HFFc6 (cell line): ENCODE measurements around the gene TUSC2. TPM values are rescaled to one million over a fixed set of nuclear protein-coding genes. Genes with fewer than 3 reads are reported as not detected.

Experiments
- DNase-seq: peaks from one replicate; pipeline ENCODE4 v3.0.0-alpha.2; 2018
- H3K27ac Mint-ChIP-seq: 2 replicates; pipeline ENCODE4 v1.8.0; 2020; ENCODE audit warnings: mild to moderate bottlenecking, mixed read lengths
- H3K27me3 Mint-ChIP-seq: 2 replicates; pipeline ENCODE4 v1.8.0; 2021; ENCODE audit warnings: mild to moderate bottlenecking, moderate library complexity, mixed read lengths; ENCODE audit not compliant: insufficient read depth
- H3K36me3 Mint-ChIP-seq: 2 replicates; pipeline ENCODE4 v1.8.0; 2021; ENCODE audit warnings: low read depth, mixed read lengths
- H3K4me1 Mint-ChIP-seq: 2 replicates; pipeline ENCODE4 v1.8.0; 2020; ENCODE audit warnings: low read depth, mixed read lengths
- H3K4me3 Mint-ChIP-seq: 2 replicates; pipeline ENCODE4 v1.8.0; 2020; ENCODE audit warnings: mild to moderate bottlenecking, moderate library complexity, mixed read lengths
- H3K9me3 Mint-ChIP-seq: 2 replicates; pipeline ENCODE4 v1.8.0; 2020; ENCODE audit warnings: mild to moderate bottlenecking, mixed read lengths
- total RNA-seq, 6 experiments: library from RNA; stranded (reverse); fragmentation: NEBNext Ultra II Directional; extraction: Animal tissue kit (Norgen Biotek cat#: 25700); gene quantifications; 2 replicates in 1 of 6; 3 replicates in 5 of 6; pipeline ENCODE4 v1.2.3, GENCODE V29; 2021
- TF ChIP-seq, protein P1 (sequence below): fragments of 200-600 bp; sonication (generic); IDR thresholded peaks from 2 replicates; pipeline ENCODE4 v1.5.0; 2021; ENCODE audit warnings: antibody characterized with exemption, mild to moderate bottlenecking

Gene TUSC2
- total RNA-seq, 6 experiments from 2014 or later = 23.9 to 34.2 (median 26.8) TPM

DNA sequence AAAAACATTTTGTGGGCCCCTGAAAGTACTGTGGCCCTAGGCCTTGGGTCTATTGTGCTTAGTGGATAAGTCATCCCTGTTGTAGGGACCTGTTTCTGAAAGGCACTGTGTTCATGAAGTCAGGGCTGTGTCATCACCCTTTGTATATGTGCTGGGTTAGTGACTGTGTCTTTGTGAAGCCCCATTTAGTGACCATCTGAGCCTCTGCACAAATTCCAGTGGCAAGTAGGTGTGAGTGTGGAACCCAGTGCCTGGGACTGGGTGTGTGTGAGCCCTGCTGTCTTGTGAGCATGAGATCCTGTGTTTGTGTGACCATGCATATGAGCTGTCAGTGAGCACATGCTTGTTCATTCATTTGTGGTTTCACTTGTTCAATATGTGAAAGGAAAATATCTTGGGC is 23.4 kb downstream of the TUSC2 start:
- H3K4me3 Mint-ChIP-seq = no peak overlapping the region
- H3K9me3 Mint-ChIP-seq = peaks cover 5% of the 10 kb centered on the region; the same call in 1 of the 2 replicates
- DNase-seq = no peak
- TF ChIP-seq, protein P1, sequence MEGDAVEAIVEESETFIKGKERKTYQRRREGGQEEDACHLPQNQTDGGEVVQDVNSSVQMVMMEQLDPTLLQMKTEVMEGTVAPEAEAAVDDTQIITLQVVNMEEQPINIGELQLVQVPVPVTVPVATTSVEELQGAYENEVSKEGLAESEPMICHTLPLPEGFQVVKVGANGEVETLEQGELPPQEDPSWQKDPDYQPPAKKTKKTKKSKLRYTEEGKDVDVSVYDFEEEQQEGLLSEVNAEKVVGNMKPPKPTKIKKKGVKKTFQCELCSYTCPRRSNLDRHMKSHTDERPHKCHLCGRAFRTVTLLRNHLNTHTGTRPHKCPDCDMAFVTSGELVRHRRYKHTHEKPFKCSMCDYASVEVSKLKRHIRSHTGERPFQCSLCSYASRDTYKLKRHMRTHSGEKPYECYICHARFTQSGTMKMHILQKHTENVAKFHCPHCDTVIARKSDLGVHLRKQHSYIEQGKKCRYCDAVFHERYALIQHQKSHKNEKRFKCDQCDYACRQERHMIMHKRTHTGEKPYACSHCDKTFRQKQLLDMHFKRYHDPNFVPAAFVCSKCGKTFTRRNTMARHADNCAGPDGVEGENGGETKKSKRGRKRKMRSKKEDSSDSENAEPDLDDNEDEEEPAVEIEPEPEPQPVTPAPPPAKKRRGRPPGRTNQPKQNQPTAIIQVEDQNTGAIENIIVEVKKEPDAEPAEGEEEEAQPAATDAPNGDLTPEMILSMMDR = no peak
- no peaks in the 10 kb centered on the region for H3K36me3 Mint-ChIP-seq
- no peak overlapping the region for H3K27ac Mint-ChIP-seq
- H3K4me1 Mint-ChIP-seq = peaks cover 16% of the 10 kb centered on the region
- H3K27me3 Mint-ChIP-seq = no peaks in the 10 kb centered on the region

DNA sequence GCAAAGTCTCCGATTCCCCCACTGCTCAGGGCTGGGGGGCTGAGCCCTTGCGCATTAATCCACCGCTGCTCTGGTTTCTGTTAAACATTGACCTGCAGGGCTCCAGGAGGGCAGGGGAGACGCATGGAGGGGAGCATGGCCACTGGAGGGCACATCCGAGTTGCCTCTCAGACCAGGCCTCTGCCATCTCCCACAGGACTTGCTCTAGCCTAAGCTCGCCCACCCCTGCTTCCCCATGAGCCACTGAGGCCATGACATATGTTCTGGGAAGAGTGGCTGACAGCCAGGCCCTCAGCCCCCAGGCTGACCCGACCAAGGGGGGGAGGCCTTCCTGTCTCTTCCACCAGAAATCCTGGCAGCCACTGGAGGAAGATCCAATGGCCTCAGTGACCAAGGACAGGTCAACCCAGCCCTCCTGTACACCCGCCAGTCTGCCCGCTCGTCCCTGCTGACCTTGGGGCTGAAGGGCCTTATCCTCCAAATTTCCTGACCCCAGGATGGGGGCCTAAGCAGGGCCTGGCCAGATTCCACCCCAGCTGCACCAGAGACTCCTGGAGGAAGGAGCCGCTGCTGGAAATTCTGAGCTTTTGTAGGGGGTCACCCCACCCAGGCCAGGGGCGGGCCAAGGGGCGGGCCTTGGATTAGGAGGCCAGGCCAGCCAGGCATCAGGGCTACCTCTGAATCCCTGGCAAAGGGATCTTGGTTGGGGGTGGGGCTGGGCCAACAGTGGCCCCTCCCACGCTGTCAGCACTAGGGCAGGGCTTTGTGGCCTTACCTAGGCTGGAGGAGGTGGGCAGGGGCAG is 24.8 kb downstream of the TUSC2 start, which contains the start of gene HYAL1:
Gene HYAL1 (minus strand): TSS at position 562 of the 803 bp plus-strand sequence. CDS start 618 bp downstream, outside the sequence.
- TF ChIP-seq, protein P1 = peak; percentile 33; the same call in 1 of the 2 replicates
- H3K27ac Mint-ChIP-seq = no peak within 1 kb of the TSS

DNA sequence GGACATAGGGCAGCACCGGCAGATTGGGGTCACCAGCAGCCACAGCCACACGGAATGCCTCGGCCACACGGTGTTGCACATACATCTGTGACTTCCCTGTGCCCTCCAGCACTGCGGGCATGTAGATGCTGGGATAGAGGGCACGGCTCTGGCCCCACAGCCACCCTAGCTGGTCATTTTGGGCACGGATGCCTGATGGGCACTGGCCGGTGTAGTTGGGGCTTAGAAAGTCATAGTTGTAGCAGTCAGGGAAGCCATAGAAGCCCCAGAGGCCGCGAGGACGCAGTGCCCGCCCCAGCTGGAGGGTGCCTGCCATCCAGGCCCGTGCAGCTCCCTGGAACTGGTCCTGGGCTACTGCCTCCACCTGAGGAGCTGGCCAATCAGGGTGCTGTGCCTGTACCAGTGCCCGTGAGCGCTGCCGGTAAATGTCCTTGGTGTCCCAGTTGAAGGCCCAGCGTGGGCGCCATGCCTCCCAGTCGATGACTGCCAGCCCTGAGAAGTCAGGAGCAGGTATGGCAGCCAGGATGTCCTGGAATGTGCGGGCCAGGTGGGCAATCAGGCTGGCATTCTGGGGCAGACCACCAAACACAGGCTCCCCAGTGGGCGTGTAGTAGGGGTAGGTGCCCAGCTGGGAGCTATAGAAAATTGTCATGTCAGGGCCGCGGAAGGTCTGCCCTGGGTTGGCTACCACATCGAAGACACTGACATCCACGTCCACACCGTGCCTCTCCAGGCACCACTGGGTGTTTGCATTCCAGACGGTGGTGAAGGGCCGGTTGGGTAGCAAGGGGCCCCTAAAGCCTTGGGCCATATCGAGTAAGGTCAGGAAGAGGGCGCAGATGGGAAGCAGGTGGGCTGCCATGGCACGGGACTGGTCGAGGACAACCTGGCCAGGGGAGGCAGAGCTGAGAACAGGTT is 25.7 kb downstream of the TUSC2 start:
- H3K36me3 Mint-ChIP-seq = no peaks in the 10 kb centered on the region
- no peak for DNase-seq
- H3K4me1 Mint-ChIP-seq = peaks cover 23% of the 10 kb centered on the region
- H3K4me3 Mint-ChIP-seq = no peak overlapping the region
- TF ChIP-seq, protein P1 = no peak
- H3K27me3 Mint-ChIP-seq = no peaks in the 10 kb centered on the region; the same call in 1 of the 2 replicates
- no peaks in the 10 kb centered on the region; the same call in 1 of the 2 replicates for H3K9me3 Mint-ChIP-seq
- no peak overlapping the region for H3K27ac Mint-ChIP-seq

More for the DNA sequence above, 24.8 kb downstream of the TUSC2 start, which contains the start of gene HYAL1:
- DNase-seq = no peak
- Mint-ChIP-seq H3K4me3 (no peak within 1 kb of the TSS), H3K4me1 (peaks cover 19% of the 10 kb centered on the region), H3K36me3 (no peaks in the 10 kb centered on the region), H3K9me3 (no peaks in the 10 kb centered on the region; the same call in 1 of the 2 replicates), H3K27me3 (no peaks in the 10 kb centered on the region; the same call in 1 of the 2 replicates)

DNA sequence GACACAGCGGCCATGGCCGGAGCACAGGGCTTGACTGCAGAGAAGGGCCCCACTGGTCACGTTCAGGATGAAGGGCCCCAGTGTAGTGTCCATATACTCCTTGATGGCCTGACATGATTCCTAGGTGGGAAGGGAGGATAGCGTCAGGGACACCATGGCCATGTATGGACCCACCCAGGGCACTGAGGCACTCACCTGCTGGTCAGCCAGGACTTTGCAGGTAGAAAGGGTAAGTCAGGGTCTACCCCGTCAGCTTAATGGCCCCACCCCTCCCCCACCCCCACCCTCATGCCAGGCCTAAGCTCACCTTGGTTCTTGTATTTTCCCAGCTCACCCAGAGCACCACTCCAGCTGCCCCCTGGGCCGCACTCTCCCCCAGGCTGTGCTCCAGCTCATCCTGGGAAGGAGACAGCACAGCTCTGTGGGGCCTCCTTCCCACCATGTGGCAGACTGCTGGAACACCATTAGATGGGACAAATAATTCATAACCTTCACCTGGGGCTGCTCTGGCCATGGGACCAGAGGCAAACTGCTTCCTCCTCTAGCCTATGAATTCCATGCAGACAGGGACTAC is 27.3 kb downstream of the TUSC2 start:
- TF ChIP-seq, protein P1 = no peak; the same call in 1 of the 2 replicates
- no peaks in the 10 kb centered on the region; the same call in 1 of the 2 replicates for H3K27me3 Mint-ChIP-seq
- H3K4me1 Mint-ChIP-seq = peaks cover 23% of the 10 kb centered on the region
- DNase-seq = no peak
- peak overlapping the region; percentile 92 for H3K27ac Mint-ChIP-seq
- H3K4me3 Mint-ChIP-seq = peak overlapping the region; percentile 94; the same call in 1 of the 2 replicates
- H3K9me3 Mint-ChIP-seq = no peaks in the 10 kb centered on the region
- no peaks in the 10 kb centered on the region for H3K36me3 Mint-ChIP-seq
